GM18508 (cell line): ENCODE results near the gene ATP5PD.
"Not testable (repeated sequence)": the region's sequence is repeated elsewhere in the genome, so short reads cannot be mapped to it uniquely, and the experiment has no call there.

Source experiments
- ATAC-seq: cut with Tn5 transposase; IDR thresholded peaks from one replicate; pipeline ENCODE4 v1.9.1; 2021; ENCODE audit warnings: moderate number of reproducible peaks; ENCODE audit not compliant: insufficient read depth, unreplicated experiment

Gene ATP5PD

DNA sequence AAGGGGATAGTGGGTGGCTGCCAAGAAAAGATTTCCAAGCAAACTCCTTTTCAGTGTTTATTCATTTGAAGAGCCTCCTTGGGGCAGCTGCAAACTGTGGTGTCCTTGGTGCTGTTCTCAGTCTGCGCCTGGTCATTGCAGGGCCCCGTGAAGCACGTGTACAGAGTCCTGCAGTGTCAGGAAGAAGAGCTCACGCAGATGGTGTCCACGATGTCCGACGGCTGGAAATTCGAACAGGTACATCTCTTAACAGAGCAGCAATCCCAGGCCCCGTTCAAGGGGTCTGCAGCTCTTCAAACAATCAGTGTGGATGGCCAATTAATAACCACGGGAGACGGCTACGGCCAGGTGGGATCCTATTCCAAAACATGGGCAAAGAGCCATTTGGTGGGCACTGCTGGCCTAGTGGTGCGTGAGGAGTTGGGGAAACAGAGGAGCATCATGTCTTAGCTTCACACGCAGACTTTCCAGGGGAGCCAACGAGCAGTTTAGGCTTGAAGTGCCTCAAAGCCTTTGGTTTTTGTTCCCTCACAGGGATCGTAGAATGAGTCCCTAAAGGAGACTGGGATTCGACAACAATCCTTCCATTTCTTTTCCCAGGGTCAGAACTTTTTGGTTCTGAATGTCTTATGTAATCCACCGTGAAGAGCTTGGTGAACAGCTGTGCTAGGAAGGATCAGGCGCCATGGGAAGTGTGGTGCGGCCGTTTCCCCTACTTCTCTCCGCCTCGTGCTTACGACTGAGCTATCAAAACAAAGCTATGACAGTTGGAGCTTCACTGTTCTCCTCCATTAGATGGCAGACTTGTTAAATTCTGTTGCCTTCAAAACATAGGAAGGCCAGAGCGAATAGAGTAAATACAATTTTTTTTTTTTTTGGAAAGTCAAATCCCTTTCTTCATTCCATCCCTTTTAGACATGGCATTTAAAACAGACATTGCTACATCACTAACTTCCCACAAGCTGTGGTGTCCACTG, 12.9 kb upstream of the ATP5PD start:
- no peak for ATAC-seq

DNA sequence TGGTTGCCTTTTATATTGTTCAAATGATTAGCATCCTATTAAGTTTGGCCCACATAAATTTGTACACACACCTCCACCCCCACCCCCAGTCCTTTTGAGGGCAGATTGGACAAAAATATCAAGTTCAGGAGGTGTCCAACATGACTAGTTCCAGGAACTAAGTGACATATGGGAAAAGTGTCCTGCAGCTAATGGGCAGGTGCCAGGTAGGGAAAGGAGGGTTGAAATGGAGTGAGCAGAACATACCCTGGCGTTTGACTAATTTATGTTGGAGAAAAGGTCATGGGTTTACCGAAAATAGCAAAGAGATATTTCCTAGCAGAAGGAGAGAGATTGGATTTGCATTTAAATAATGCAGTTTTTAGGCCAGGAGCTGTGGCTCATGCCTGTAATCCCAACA, 5.2 kb upstream of the ATP5PD start:
- ATAC-seq = no peak

DNA sequence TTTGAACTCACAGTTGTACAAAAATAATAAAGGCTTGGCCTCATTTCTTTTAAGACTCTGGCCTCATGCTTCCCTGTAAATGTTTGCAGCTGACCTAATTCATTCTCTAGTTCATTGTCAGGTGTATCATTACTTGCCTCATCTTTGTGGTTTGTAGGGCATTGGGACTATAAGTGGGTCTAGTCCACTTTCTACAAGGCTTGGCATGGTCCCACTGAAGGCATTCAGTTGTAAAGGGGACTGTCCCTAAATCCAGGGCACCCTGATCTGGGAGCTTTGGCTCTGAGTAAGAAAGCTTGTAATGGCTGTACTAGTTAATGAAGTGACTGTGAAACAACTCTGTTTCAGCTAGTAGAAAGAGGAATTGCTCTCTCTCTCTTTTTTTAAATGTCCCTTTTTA, 2.9 kb upstream of the ATP5PD start:
- ATAC-seq = no peak

DNA sequence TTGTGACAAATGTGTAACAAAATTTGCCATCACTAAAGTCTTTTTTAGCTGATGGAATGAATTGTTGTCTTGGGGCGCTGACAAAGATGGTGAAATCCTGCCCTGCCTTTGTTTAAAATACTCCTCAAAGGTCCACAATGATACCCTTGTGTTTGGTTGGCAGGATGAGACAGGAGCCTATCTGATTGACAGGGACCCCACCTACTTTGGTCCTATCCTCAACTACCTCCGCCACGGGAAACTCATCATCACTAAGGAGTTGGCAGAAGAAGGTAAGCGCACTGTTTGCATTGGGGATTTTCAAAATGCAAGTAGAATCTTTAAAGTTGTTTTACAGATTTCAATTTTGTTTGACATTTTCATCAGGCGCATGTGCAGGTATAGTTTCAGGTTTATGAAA, 2.3 kb upstream of the ATP5PD start:
- ATAC-seq = no peak

DNA sequence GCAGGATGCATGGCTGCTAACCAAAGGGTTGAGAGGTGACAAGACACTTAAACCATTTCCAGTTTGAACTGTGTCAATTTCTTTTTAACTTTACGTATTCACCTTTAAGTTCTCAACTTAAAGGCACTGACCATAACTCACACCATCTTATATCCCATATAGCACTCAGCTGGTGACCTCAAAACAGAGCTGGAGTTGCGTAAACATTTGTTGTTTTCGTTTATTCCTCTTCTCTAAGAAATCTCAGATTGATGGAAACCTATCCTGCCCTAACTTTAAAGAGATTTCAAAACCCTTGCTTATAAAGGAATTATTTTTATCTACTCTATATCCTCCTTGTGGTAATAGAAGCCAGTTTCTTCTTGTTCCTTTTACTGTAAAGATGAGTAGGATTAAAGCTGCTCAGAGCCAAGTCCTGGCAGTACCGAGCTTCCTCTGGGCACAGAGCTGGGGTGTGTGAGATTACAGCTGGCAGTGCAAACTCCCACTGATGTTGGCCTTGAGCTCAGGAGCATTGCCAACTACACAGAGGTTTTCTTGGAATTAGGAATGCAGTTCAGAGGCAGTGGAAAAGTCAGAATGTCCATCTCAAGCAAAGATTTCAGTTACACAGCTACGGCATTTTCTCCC, 1.6 kb upstream of the ATP5PD start:
- no peak for ATAC-seq

DNA sequence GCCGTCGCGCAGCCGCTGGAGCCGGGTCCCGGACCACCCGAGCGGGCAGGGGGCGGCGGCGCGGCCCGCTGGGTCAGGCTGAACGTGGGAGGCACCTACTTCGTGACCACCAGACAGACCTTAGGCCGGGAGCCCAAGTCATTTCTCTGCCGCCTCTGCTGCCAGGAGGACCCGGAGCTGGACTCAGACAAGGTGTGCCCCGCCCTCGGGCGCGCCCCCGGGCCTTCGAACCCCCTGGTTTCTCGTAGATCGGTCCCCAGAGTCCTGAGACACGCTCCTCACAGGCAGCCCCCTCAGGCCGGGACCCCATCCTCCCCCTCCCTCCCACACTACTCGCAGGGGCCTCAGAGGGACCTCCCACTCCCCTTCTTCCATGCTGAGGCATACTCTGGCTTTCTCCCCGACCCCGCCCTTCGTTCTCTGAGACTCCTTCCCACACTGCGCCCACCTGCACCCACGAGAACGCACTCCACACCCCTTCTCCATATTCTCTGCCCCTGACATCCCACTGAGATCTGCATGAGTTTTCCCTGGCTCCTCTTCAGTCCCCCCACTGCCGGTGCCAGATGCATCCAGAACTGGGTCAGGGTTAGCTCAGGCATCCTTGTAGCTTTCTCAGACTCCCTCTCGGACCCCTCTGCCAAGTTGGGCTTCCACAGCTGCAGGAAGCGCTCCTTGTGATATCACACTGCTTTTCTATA, 779 bp upstream of the ATP5PD start:
- ATAC-seq = no peak

DNA sequence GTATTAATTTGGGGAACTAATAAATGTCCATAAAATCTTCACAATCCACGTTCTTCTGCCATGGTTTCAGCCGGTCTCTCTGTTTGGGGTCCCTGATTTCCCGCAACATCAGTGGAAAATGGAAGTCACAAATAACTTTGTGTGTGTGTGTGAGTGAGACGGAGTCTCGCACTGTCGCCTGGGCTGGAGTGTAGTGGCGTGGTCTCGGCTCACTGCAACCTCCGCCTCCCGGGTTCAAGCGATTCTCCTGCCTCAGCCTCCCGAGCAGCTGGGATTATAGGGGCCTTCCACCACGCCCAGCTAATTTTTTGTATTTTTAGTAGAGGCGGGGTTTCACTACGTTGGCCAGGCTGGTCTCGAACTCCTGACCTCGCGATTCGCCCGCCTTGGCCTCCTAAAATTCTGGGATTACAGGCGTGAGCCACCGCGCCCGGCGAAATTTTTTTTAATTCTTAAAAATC, 793 bp downstream of the ATP5PD start:
- ATAC-seq = not testable (repeated sequence)

DNA sequence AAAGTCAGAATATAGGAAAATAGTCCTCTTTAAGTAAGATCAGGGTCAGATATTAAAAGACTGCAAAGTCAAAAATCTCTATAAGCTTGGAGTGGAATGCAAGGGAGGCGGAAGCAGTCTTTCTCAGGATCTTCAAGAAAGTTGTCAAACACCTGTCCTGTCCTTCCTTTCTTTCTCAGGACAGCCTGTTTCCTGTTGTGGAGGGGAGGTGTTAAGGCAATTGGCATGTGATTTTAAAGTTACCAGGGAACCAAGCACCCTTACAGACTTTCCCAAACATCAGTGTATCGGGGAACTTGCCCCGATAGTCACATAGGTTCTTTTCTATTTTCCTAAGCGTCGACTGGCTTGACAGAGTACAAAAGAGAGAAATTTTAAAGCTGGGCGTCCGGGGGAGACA, 2.1 kb downstream of the ATP5PD start:
- ATAC-seq = no peak

DNA sequence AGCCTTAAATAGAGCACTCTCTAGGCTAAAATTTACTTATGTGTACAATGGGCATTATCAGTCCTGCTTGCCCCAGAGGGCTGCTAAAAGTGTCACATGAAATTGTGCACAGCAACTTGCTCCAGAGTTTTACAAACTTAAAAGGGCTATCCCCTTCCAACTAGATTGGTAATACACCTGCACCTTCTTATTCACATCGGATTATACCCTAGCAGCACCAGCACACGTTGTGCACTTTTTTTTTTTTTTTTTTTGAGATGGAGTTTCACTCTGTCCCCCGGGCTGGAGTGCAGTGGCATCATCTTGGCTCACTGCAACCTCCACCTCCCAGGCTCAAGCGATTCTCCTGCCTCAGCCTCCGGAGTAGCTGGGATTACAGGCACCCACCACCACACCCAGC, 3.0 kb downstream of the ATP5PD start:
- ATAC-seq = not testable (repeated sequence)

DNA sequence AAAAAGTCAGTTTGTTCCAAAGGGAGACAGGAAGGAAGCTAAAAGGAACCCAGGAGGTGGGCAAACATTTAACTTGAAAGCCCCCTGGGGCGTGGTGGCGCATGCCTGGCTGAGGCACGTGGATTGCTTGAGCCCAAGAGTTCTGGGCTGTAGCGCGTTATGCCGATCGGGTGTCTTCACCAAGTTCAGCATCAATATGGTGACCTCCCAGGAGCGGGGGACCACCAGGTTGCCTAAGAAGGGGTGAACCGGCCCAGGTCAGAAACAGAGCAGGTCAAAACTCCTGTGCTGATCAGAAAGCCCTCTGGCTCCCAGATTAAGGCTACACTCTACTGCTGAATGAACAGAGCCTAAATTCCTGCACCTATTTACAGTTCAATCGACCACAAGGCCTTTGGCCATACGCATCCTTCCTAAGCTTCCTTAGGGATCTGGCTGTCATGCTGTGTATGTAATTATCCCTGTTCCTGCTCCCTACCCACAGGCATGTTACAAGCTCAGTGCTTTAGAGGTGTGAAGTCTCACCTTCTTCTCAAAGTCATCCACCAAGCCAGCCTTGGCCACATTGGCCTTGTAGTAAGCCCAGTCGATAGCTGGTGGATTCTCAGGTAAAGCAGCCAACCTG, 5.0 kb downstream of the ATP5PD start:
- no peak for ATAC-seq

DNA sequence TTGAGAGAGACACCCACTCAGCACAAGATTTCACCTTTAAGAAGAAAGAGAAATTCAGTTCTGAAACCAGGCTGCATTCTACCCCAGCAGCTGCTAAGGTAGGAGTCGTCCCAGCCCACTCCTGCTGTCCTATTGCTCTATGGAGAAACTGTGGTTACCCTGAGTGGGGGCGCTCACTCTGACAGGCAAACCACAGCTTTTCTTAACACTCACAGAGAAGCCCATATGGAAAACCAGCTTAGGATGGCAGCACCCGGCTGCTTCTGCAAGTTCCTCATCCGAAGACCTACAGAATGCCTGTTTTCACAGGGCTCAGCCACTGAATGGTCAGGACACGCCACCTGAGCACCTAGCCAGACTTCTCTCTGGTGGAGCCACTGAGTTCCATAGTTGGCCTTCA, 7.5 kb downstream of the ATP5PD start:
- no peak for ATAC-seq

DNA sequence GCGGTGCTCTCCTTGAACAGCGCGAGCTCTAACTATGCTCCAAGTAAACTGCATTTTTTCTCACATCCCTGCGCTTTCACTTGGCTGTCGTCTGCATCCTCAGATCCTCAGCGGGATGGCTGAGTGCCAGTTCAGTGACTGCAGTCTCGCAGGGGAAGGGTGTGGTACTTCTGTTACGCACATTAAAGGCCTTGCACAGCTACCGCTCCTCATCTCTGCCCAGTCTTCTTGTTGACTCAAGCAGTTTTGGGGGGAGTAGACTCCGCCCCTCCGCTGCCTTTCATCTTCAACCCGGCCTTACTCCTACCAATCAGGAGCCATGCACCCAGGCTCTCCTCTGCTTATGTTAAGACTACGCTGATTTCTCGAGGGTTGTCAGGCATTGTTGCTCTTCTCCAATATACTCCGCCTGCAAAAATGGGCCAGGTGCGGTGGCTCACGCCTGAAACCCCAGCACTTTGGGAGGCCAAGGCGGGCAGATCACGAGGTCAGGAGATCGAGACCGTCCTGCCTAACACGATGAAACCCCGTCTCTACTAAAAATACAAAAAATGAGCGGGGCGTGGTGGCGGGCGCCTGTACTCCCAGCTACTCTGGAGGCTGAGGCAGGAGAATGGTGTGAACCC, 10.0 kb downstream of the ATP5PD start:
- ATAC-seq = no peak

DNA sequence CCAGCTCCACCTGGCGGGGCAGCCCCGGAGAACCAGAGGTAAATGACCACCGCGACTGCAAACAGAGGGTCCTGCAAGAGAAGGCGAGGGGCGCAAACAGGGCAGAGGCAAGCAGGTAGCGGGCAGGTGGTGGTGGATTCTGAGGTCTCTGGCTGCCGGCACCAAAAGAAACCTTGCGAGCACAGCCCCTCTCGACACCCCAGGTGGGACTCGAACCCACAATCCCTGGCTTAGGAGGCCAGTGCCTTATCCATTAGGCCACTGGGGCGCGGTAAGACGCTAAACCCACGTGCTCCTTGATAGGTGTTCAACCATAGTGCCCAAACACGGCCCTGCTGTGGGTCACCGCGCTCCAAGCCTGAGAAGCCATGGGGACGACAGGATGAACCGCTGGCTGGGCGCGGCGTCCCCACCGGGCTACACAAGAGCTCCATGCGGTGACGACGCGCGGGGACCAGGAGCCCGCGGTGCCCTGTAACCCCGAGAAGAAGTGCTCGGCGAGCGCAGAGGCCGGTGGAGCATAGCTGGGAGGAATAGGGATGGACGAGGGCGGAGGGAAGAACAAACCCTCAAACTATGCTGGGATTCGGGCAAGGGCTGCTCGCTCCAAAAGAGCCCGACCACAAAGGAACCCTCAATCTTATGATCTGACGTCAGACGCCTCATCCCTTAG, 12.4 kb downstream of the ATP5PD start:
- no peak for ATAC-seq

DNA sequence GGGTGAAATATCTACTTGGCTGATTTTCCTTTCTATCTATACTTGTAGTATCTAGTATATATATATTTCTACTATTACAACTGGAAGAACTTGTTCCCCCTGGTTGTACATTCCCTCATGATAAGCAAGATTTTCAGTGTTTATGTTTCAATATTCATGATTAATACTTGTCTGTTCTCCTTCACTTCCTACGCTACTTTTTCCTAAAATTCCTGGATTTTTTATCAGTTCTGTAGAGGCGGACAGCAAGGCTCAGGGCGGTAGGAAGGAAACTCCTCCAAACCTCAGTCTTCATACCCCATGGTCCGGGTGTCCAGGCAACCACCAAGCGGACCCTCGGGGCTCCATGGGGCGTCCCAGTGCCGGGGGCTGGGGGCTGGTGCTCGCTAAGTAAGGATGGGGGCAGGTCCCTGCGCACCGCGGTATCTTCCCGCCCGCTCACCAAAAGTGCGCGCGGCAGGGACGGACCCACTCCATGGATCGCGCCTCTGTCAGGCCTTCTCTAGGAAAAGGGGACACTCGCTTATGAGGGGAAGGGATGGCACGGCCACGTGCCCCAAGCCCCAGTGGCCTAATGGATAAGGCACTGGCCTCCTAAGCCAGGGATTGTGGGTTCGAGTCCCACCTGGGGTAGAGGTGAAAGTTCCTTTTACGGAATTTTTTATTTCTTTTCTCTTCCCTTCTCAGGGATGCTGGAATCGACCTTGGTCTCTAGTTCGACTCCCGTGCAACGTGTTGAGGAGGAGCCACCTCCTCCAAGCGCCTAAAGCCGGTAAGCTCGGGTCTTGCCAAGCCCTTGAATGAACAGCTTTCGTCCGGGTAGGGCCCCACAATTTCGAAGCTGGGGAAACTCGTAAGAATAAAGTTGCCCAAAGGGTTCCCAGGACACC, 13.2 kb downstream of the ATP5PD start:
- ATAC-seq = no peak

DNA sequence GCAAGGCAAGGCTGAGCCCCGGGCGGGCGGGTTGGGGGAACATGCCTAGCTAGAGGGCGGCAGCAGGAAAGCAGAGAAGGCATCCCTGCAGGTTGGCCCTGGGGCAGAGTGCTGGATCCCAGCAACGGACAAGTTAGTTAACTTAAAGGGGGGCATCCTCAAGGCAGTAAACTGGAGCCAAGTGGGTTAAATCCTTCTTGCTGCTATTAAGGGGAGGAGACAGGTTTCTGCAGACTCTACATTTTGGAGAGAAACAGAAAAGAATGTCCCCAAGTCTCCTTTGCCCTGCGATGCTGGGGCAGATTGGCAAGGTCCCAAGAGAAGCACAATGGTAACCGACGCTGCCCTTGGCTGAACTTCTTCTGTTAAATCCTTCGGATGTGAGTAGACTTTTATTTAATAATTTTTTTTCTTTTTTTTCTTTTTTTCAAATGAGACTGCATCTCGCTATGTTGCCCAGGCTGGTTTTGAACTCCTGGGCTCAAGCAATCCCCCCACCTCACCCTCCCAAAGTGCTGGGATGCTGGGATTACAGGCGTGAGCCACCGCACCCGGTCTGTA, 14.0 kb downstream of the ATP5PD start:
- no peak for ATAC-seq

DNA sequence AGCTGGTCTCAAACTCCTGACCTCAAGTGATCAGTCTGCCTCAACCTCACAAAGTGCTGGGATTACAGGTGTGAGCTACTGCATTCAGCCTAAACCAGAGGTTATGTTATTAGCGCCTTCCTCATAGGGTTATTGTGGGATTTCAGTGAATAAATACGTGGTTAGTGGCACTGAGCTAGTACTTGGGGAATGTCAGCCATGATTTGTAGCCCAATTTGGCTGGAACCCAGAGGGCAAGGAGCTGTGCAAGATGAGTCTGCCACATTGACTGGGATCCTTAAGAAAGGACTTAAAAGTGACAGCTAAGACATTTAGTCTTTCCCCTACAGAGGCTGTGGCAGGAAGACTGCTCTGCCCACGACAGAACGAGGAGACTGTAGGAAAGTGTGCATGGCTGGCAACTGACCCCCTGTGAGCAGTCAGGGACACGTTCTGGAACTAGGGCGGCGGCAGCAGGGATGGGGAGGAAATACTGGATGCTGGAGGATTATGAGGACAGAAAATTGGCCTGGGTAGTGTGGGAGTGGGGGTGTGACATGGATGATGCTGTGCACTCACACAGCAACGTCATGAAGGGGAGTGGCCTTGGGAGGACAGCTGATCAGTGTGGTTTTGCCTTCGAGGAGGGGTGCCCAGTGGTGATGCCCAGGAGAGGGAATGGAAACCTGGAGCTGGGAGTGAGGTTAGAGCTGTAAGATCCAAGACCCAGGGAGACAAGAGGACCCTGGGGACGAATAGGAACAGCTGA, 14.6 kb downstream of the ATP5PD start:
- no peak for ATAC-seq

DNA sequence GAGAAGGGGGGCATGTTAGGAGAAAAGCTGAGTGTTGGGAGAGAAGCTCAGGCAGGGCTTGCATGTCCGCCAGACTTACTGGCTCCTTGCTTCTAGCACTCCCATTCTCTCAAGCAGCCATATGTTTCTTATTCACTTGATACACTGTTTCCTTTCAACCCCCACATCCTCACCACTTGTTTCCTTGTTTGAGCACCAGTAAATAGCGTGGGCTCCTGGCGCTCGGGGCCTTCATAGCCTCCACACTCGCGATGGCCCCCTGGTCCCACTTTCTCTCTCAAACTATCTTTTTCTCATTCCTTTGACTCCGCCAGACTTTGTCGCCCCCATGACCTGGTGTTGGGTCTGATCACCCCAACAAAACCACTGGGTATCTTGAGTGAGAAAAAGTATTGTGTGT, 16.6 kb downstream of the ATP5PD start:
- no peak for ATAC-seq

DNA sequence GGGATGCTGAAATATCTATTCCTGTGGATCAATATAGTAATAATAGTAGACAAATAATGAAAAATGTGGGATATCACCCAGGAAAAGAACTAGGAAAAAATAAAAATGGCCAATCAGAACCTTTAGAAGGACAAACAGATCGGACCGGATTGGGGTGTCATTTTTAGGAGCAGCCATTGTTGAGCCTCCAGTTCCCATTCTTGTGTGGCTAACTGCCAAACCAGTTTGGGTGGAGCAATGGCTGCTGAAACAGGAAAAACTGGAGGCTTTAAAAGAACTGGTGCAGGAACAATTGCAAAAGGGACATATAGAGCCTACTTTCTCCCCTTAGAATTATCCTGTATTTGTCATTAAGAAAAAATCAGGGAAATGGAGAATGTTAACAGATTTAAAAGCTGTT, 20.1 kb downstream of the ATP5PD start:
- not testable (repeated sequence) for ATAC-seq
